Peyer's patch (tissue), 4 donors: Measurements from ENCODE around the gene PRKAR1B.

ENCODE experiments used
- CTCF ChIP-seq, 6 experiments: fragments of 450-650 bp in 4 of 6; fragments of 200-600 bp in 2 of 6; sonication (generic) in 1 of 6; IDR thresholded peaks; one replicate each; pipeline ENCODE4 v1.5.1; 2017 to 2019; ENCODE audit warnings: antibody characterized with exemption in 6 of 6, mild to moderate bottlenecking in 3 of 6, moderate library complexity in 1 of 6
- POLR2A ChIP-seq, 2 donors: fragments of 450-650 bp; IDR thresholded peaks; one replicate each; pipeline ENCODE4 v1.5.1; 2017; ENCODE audit warnings: antibody characterized with exemption in 2 of 2, mild to moderate bottlenecking in 2 of 2, moderate library complexity in 2 of 2

GRCh38 chr7:650339-651031 lies 76.6 kb downstream of the PRKAR1B start:
- no peak for TF ChIP-seq CTCF (IDR thresholded peaks at IDR 0.05)
- no peak for TF ChIP-seq POLR2A (IDR thresholded peaks at IDR 0.05)
